Testis (tissue), 3 donors: Measurements from ENCODE around the gene PRDM1. TPM values are rescaled to one million over a fixed set of nuclear protein-coding genes. Genes with fewer than 3 reads are reported as not detected.

ENCODE experiments used
- DNase-seq: peaks from one replicate; pipeline ENCODE4 v3.0.0-alpha.2; 2019
- H3K27ac ChIP-seq, 2 donors: fragments of 200-600 bp; sonication (generic); one replicate each; pipeline ENCODE4 v1.5.1; 2019
- H3K27me3 ChIP-seq: fragments of 200-600 bp; sonication (generic); one replicate; pipeline ENCODE4 v1.5.1; 2019
- H3K36me3 ChIP-seq: fragments of 200-600 bp; sonication (generic); one replicate; pipeline ENCODE4 v1.5.1; 2017; ENCODE audit warnings: low read depth; ENCODE audit errors: missing control alignments
- H3K4me1 ChIP-seq: fragments of 200-600 bp; sonication (generic); one replicate; pipeline ENCODE4 v1.5.1; 2019
- H3K4me3 ChIP-seq, 2 donors: fragments of 200-600 bp; sonication (generic); one replicate each; pipeline ENCODE4 v1.5.1; 2017 to 2019
- H3K9me3 ChIP-seq: fragments of 200-600 bp; sonication (generic); one replicate; pipeline ENCODE4 v1.5.1; 2017
- CTCF ChIP-seq, 3 experiments: fragments of 450-650 bp in 2 of 3; fragments of 200-600 bp in 1 of 3; sonication (generic) in 1 of 3; IDR thresholded peaks; one replicate each; pipeline ENCODE4 v1.5.1; 2016 to 2019; ENCODE audit warnings: antibody characterized with exemption in 3 of 3, mild to moderate bottlenecking in 2 of 3, moderate library complexity in 1 of 3
- POLR2A ChIP-seq: fragments of 450-650 bp; IDR thresholded peaks from one replicate; pipeline ENCODE4 v1.6.1; 2017; ENCODE audit warnings: antibody characterized with exemption, mild to moderate bottlenecking, moderate library complexity
- WGBS, 2 donors: methylation state at CpG; one replicate each; pipeline ENCODE4 v1.1.5; 2018; 5-methylcytosine and 5-hydroxymethylcytosine counted together
- intact Hi-C: fragments of 100-400 bp; cut with DNase I; formaldehyde crosslinking; loops from one replicate; pipeline ENCODE4 v1.15.1; 2023; ENCODE audit warnings: low total_unique reads
- polyA plus RNA-seq: library from polyadenylated mRNA; stranded (reverse); fragments of 350-450 nt; fragmentation: Illumina TruSeq; extraction: RNeasy Lipid Tissue Mini Kit (QIAGEN cat#74804); gene quantifications from one replicate; pipeline ENCODE4 v1.2.3, GENCODE V29; 2014; ENCODE audit warnings: low read depth, low replicate concordance; ENCODE audit not compliant: insufficient read depth
- total RNA-seq, 2 donors: library from RNA; depleted of rRNA; stranded (reverse); fragments of >200 nt; gene quantifications; one replicate each; pipeline ENCODE4 v1.2.3, GENCODE V29; 2016

PRDM1 gene
- total and polyA plus RNA-seq, 3 donors from 2014 or later, result 3.3 to 4.1 (median 3.5) TPM

DNA sequence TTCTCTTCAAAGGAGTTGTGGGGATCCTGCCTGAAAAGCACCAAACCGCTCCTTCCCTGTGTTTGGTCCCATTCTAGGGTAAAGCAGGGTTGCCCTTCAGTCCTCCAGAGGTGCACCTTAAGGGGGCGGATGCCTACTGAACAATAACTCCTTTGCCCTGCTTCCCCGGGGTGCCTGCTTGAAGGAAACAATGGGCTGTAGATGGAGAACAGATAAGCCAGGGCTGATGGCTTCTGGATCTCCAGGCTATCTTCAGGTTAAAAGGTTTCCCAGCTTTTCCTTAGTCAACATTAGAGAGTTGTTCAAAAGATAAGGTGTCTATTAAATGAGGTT lies 5.4 kb upstream of the PRDM1 start:
- Histone ChIP-seq H3K9me3 (no peaks in the 10 kb centered on the region), H3K4me3 (no peak overlapping the region), H3K27ac (no peak overlapping the region), H3K36me3 (no peaks in the 10 kb centered on the region), H3K27me3 (no peaks in the 10 kb centered on the region), H3K4me1 (no peaks in the 10 kb centered on the region)
- DNase-seq, result no peak
- TF ChIP-seq CTCF (IDR thresholded peaks at IDR 0.05) (no peak), POLR2A (no peak)
- 87 to 94% methylated on average over 3 of the region's 3 CpGs for WGBS, 2 donors
- intact Hi-C loops, result no loop called here

GRCh38 chr6:106081715-106082114 lies 4.4 kb upstream of the PRDM1 start:
- no peak for DNase-seq
- no peaks in the 10 kb centered on the region for H3K9me3 ChIP-seq
- TF ChIP-seq POLR2A (no peak), CTCF (IDR thresholded peaks at IDR 0.05) (no peak)
- no peaks in the 10 kb centered on the region for H3K27me3 ChIP-seq
- intact Hi-C loops, result no loop called here
- H3K4me3 ChIP-seq, result no peak overlapping the region
- no peak overlapping the region for H3K27ac ChIP-seq
- WGBS, 2 donors, result 75 to 86% methylated on average over 4 of the region's 4 CpGs
- peaks cover 5% of the 10 kb centered on the region for H3K4me1 ChIP-seq
- no peaks in the 10 kb centered on the region for H3K36me3 ChIP-seq

DNA sequence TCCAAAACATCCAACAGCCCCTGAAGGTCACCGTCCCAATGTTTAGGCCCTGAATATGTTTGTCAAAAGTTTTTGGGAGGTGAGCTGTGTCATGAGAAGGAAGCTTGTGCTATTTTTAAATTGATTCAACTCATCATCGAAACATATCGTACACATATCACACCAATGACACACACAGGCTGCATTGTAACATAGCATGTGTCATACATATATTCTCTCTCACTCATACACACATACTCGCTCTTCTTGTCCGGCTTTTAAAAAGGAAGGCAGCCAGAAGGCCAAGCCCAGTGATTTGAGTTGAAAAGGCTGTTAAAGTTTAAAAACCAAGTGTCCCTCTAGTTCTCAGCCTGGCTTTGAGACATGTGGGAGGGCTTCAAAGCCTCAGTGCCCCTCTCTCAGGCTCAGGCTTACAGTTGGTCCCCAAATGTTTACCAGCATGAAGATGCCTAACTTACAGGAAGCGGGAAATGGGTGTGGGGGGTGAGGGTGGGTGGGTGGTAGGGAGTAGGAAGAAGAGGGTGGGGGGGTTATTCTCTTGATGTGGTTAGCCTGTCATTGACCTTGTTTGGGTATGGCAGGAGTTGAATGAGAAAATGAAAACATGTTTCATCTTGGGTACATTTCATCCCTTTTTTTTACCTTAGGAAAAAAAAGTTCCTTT lies 3.3 kb upstream of the PRDM1 start:
- no peaks in the 10 kb centered on the region for H3K36me3 ChIP-seq
- H3K4me3 ChIP-seq, result no peak overlapping the region
- H3K27ac ChIP-seq, result no peak overlapping the region
- intact Hi-C loops, result no loop called here
- TF ChIP-seq POLR2A, result no peak
- no peak for TF ChIP-seq CTCF (IDR thresholded peaks at IDR 0.05)
- no peaks in the 10 kb centered on the region for H3K9me3 ChIP-seq
- no peaks in the 10 kb centered on the region for H3K27me3 ChIP-seq
- 85 to 88% methylated on average over 6 of the region's 6 CpGs for WGBS, 2 donors
- peaks cover 5% of the 10 kb centered on the region for H3K4me1 ChIP-seq
- no peak for DNase-seq

DNA sequence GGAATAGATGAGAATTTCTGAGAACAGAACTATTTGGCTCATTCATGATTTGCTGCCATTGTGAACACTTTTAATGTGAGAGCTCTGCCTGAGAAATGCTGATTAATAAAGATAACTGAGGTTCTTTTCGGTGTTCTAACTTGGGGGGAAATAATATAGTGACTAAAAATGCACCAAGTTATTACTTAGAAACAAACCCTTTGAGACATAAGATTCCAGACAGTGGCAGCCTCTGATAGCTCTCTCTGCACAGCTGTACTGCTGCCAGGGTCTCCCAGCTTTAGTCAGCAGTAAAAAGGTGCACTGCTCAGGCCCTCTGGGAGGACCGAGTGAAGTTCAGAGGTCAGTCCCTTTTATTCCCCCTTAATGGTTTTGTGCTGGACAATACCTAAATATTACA lies 2.5 kb upstream of the PRDM1 start:
- 75 to 82% methylated on average over 2 of the region's 2 CpGs for WGBS, 2 donors
- H3K4me3 ChIP-seq, result no peak overlapping the region
- TF ChIP-seq CTCF (IDR thresholded peaks at IDR 0.05), result no peak
- no peak for DNase-seq
- H3K9me3 ChIP-seq, result no peaks in the 10 kb centered on the region
- H3K27me3 ChIP-seq, result no peaks in the 10 kb centered on the region
- H3K36me3 ChIP-seq, result no peaks in the 10 kb centered on the region
- intact Hi-C loops, result no loop called here
- peaks cover 5% of the 10 kb centered on the region for H3K4me1 ChIP-seq
- H3K27ac ChIP-seq, result peak overlapping the region in 1 of 2 donors; percentile 24
